GM10847 (cell line): ENCODE results near the gene KIAA2012.

ENCODE experiments used
- POLR2A ChIP-seq: IDR thresholded peaks from 2 replicates; pipeline ENCODE4 v1.6.1; 2011; ENCODE audit not compliant: insufficient read length; ENCODE audit errors: extremely low read depth

Gene KIAA2012

GRCh38 chr2:202072737-202073401 lies at the start of gene KIAA2012:
TSS of gene KIAA2012 (plus strand) at chr2:202073255. CDS start at chr2:202073628, 373 bp downstream.
- TF ChIP-seq POLR2A: no peak

GRCh38 chr2:202023904-202024266 lies 49.2 kb upstream of the KIAA2012 start:
- no peak for TF ChIP-seq POLR2A

DNA sequence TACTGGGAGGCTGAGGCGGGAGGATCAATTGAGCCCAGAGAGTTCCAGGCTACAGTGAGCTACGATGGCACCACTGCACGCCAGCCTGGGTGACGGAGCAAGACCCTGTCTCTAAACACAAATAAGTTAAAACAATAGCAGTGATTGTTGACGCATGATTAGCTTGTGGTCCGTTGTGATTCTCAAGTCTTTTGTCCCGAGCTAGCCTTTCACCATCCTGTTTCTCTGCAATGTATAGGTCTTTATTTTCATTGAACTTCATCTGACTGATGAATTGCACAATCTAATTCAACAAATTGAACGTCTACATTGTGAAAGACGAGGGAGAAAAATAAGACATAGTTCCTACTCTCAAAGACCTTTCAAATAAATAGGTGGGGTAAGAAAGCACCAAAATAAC lies 48.2 kb upstream of the KIAA2012 start:
- TF ChIP-seq POLR2A: no peak

GRCh38 chr2:202025816-202026215 lies 47.2 kb upstream of the KIAA2012 start:
- no peak for TF ChIP-seq POLR2A

DNA sequence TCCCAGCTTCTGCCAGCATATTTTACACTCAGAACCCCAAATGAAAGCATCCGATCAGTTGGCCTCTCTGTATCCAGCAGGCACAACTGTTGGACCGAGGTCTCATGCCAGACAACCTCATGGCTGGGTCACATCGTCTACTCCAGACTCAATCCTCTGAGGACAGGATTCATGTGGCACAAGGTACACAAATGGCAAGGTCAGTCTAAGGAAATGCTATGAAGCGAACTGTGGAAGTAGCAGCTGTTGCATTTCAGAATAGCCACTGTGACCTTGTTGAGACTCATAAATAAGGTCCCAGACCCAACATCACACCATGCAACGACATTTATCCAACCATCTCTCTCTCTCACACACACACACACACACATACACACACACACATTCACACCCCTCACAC lies 46.5 kb upstream of the KIAA2012 start:
- no peak for TF ChIP-seq POLR2A

DNA sequence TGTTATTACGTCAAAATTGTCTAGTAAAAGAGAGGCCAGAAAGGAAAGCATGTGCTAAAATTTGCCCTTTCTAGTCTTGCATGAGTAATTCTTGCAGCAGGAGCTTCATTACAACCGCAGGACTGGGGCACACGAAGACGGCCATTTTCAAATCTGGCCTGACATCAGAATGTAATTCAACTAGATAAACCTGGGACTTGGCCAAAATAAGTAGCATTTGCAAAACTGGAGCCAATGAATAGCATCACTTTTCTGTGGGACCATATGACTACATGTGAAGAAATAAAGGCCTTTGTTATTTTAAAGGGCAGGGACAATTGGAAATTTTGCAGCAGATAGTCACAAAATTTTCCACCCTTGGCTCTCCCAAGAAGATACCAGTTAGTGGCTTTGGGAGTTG lies 42.4 kb upstream of the KIAA2012 start:
- no peak for TF ChIP-seq POLR2A

GRCh38 chr2:202031246-202031951 lies 41.7 kb upstream of the KIAA2012 start:
- no peak for TF ChIP-seq POLR2A

- TF ChIP-seq POLR2A: no peak
Observed at GRCh38 chr2:202032846-202033316, 40.2 kb upstream of the KIAA2012 start.

GRCh38 chr2:202033317-202034248 lies 39.5 kb upstream of the KIAA2012 start, which contains the start of gene FZD7:
TSS of gene FZD7 (plus strand) at chr2:202033855. CDS start at chr2:202034648, 793 bp downstream.
- TF ChIP-seq POLR2A: no peak

- TF ChIP-seq POLR2A: no peak
Observed at GRCh38 chr2:202034249-202035088, 38.6 kb upstream of the KIAA2012 start.

DNA sequence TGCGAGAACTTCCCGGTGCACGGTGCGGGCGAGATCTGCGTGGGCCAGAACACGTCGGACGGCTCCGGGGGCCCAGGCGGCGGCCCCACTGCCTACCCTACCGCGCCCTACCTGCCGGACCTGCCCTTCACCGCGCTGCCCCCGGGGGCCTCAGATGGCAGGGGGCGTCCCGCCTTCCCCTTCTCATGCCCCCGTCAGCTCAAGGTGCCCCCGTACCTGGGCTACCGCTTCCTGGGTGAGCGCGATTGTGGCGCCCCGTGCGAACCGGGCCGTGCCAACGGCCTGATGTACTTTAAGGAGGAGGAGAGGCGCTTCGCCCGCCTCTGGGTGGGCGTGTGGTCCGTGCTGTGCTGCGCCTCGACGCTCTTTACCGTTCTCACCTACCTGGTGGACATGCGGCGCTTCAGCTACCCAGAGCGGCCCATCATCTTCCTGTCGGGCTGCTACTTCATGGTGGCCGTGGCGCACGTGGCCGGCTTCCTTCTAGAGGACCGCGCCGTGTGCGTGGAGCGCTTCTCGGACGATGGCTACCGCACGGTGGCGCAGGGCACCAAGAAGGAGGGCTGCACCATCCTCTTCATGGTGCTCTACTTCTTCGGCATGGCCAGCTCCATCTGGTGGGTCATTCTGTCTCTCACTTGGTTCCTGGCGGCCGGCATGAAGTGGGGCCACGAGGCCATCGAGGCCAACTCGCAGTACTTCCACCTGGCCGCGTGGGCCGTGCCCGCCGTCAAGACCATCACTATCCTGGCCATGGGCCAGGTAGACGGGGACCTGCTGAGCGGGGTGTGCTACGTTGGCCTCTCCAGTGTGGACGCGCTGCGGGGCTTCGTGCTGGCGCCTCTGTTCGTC lies 37.7 kb upstream of the KIAA2012 start:
- no peak for TF ChIP-seq POLR2A

- no peak for TF ChIP-seq POLR2A
Observed at GRCh38 chr2:202035941-202036372, 37.1 kb upstream of the KIAA2012 start.

- TF ChIP-seq POLR2A: no peak
Observed at GRCh38 chr2:202036601-202037037, 36.4 kb upstream of the KIAA2012 start.

GRCh38 chr2:202037086-202037485 lies 36.0 kb upstream of the KIAA2012 start:
- TF ChIP-seq POLR2A: no peak
